Bronchial epithelial cell (primary cell): Measurements from ENCODE around the gene KAZN. TPM values are rescaled to one million over a fixed set of nuclear protein-coding genes. Genes with fewer than 3 reads are reported as not detected.
A peak's percentile ranks its signal among the peaks of the same experiment; 100 is the strongest.

ENCODE experiments used
- DNase-seq: peaks from one replicate; pipeline ENCODE4 v3.0.0-alpha.2; 2010; ENCODE audit warnings: low read depth
- FAIRE-seq: peaks from 2 replicates; lab custom pipeline; 2011; peaks lifted over from hg19 to GRCh38; lab: Jason Lieb, UNC
- H3K27me3 ChIP-seq: 2 replicates; pipeline ENCODE4 v1.5.1; 2011; ENCODE audit warnings: low read length; ENCODE audit not compliant: control insufficient read depth, insufficient read depth
- H3K36me3 ChIP-seq: 2 replicates; pipeline ENCODE4 v1.5.1; 2011; ENCODE audit warnings: low read length; ENCODE audit not compliant: control insufficient read depth, insufficient read depth
- H3K4me3 ChIP-seq: 2 replicates; pipeline ENCODE4 v1.5.1; 2011; ENCODE audit warnings: mild to moderate bottlenecking, low read depth, low read length, control low read depth
- total RNA-seq: library from RNA; depleted of rRNA; stranded (reverse); fragments of >200 nt; gene quantifications from 2 replicates; pipeline ENCODE4 v1.2.1, GENCODE V29; 2014
- TF ChIP-seq, protein P1 (sequence below): IDR thresholded peaks from 2 replicates; pipeline ENCODE4 v1.5.1; 2011; ENCODE audit warnings: mild to moderate bottlenecking, moderate library complexity, low read length, control low read depth, inconsistent platforms; ENCODE audit not compliant: insufficient read depth, severe bottlenecking

The KAZN gene
- total RNA-seq, 1 donor from 2014 or later, result 4.7 TPM

DNA sequence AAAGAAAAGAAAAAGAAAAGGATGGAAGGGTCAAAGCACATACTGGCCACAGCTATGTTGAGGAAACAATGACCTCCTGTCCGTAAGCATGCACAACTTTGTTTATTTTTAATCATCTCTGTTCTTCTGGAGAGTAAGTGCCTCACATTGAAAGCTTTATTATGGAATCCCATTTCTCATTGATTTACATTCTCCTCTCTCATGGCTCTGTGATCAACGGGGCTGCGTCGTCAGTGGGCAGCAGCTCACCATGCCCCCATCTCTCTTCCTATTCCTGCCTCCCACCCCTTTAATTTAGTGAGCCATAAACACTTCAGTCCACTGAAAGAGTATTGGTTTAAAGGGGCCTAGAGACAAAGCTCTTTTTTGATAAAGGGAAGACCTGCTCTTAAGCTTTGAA is 98.9 kb downstream of the KAZN start:
- no peak for FAIRE-seq
- H3K36me3 ChIP-seq, result no peaks in the 10 kb centered on the region
- DNase-seq, result no peak
- TF ChIP-seq, protein P1, sequence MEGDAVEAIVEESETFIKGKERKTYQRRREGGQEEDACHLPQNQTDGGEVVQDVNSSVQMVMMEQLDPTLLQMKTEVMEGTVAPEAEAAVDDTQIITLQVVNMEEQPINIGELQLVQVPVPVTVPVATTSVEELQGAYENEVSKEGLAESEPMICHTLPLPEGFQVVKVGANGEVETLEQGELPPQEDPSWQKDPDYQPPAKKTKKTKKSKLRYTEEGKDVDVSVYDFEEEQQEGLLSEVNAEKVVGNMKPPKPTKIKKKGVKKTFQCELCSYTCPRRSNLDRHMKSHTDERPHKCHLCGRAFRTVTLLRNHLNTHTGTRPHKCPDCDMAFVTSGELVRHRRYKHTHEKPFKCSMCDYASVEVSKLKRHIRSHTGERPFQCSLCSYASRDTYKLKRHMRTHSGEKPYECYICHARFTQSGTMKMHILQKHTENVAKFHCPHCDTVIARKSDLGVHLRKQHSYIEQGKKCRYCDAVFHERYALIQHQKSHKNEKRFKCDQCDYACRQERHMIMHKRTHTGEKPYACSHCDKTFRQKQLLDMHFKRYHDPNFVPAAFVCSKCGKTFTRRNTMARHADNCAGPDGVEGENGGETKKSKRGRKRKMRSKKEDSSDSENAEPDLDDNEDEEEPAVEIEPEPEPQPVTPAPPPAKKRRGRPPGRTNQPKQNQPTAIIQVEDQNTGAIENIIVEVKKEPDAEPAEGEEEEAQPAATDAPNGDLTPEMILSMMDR, result no peak
- H3K4me3 ChIP-seq, result no peak overlapping the region
- no peaks in the 10 kb centered on the region for H3K27me3 ChIP-seq

DNA sequence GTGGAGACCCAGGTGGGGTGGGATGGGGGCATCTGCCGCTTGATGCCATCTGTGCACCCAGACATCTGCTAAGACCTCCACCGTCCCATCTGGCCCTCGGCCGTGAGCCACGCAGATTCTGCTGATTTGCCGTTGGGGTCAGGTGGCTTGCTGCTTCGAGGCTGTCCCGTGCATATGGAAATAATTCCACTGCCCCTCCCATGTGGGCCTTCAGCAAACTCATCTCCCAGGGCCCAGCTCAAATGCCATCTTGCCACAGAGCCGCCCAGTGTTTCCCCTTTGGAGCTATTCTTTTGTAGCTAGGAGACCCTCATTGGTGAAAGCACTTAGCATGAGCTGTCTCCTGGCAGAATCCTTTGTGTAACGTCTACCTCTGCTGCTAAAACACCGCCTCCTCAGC is 99.8 kb downstream of the KAZN start:
- H3K27me3 ChIP-seq, result no peaks in the 10 kb centered on the region
- H3K4me3 ChIP-seq, result no peak overlapping the region
- no peaks in the 10 kb centered on the region for H3K36me3 ChIP-seq
- DNase-seq (no peak), FAIRE-seq (no peak)
- TF ChIP-seq, protein P1, result no peak

DNA sequence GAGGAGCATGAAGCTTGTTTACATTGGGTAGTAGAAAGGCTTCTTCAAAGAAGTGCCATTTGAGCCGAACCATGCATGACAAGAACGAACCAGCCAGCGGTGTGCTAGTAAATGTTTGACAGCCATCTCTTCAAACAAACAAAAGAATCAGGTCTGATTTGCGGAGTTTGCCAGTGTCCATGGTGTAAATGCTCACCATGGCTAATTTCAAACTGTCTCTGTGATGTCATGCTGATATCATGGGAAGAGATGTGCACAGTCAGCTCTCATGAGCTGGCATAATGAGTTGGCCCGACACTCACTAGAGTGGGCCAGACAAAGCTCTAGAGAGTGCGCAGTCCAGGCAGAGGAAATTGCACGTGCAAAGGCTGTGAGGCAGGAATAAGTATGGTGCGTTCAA is 101.1 kb downstream of the KAZN start:
- Histone ChIP-seq H3K36me3 (no peaks in the 10 kb centered on the region), H3K27me3 (no peaks in the 10 kb centered on the region), H3K4me3 (no peak overlapping the region)
- peak; percentile 13 for FAIRE-seq
- TF ChIP-seq, protein P1, result no peak
- no peak for DNase-seq

DNA sequence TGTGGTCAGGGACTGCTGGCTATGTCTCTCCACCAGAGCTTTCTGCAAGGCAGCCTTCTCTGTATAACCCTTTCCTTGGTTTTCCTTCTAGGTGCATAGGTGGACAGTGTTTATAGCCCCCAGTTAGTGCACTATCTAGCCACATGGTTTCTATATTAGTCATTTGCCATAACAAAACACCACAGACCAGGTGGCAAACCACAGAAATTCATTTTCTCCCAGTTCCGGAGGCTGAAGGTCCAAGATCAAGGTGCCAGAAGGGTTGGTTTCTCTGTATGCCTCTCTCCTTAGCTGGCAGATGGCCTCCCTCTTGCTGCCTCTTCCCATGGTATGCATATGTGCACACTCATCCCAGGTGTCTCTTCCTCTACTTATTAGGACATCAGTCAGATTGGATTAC is 106.4 kb downstream of the KAZN start:
- Histone ChIP-seq H3K27me3 (no peaks in the 10 kb centered on the region), H3K36me3 (no peaks in the 10 kb centered on the region), H3K4me3 (no peak overlapping the region)
- TF ChIP-seq, protein P1, result no peak
- FAIRE-seq, result no peak
- peak; percentile 4 for DNase-seq

DNA sequence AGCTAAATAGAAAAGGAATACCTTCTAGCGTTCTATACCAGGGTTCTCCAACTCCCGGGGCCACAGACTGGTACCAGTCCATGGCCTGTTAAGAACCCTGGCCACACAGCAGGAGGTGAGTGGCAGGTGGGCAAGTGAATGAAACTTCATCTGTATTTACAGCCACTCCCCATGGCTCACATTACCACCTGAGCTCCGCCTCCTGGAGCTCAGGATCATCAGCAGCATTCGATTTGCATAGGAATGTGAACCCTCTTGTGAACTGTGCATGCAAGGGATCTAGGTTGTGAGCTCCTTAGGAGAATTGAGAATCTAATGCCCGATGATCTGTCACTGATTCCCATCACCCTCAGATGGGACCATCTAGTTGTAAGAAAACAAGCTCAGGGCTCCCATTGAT is 107.3 kb downstream of the KAZN start:
- FAIRE-seq (no peak), DNase-seq (no peak)
- no peaks in the 10 kb centered on the region for H3K36me3 ChIP-seq
- H3K27me3 ChIP-seq, result no peaks in the 10 kb centered on the region
- no peak overlapping the region for H3K4me3 ChIP-seq
- TF ChIP-seq, protein P1, result no peak

DNA sequence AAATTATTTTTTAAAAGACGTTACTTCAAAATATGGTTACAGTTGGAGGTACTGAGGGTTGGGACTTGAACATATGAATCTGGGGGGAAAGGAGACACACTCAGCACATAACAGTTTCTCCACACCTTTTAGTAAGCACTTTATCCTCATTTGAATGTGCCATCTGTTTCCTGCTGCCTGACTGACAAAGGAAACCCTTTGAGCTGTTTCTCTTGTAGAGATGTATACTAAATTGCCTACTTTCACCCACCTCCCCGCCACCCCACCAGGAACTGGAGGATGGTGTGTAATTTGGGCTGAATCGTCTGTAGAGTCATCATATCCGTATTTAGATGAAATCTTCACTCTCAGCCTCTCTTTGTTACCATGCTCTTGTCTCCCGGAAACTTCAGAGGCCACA is 108.1 kb downstream of the KAZN start:
- DNase-seq, result no peak
- no peaks in the 10 kb centered on the region for H3K36me3 ChIP-seq
- TF ChIP-seq, protein P1, result no peak
- H3K27me3 ChIP-seq, result no peaks in the 10 kb centered on the region
- no peak overlapping the region for H3K4me3 ChIP-seq
- FAIRE-seq, result no peak
